NCI-H1930 (cell line): ENCODE data around the gene BMP6.
A peak's percentile ranks its signal among the peaks of the same experiment; 100 is the strongest.

ENCODE experiments used
- DNase-seq, 2 experiments: peaks; one replicate each; lab custom pipeline; 2025; lab: John Stamatoyannopoulos, UW

The BMP6 gene

GRCh38 chr6:7828124-7828523 is 102.2 kb downstream of the BMP6 start:
- no peak for DNase-seq

DNA sequence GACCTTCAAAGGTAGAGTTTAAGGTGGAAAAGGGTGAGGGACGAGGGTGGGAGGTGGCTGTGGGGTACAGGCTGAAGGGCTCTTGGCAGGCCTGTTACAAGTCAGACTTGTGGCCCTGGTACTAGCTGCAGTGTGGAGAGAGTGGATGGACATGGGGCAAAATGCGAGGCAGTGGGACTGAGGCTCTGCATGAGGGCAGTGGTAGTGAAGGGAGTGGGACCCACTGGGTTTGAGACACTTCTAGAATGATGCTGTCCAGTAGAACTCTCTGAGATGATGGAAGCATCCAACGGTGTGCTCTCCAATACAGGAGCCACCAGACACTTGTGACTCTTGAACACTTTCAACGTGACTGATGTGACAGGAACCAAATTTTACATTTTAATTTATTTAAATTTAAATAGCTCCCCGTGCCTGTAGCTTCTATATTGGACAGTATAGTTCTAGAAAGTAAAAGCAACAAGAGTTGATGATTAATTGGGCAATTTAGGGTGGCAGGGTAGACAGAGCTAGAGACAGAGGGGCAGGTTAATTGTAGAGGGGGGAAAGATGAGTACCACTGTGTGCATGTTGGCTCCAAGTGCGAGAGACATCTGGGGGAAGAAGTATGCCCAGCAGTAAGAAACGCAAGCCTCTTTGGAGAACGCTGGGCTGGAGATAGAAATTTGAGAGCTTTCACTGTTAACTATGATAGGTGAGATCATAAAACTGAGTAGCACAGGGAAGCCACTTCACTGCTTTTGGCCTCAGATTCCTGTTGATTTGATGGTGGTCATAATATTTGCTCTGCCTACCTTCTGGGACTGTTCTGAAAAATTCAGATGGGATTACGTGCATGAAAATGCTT is 107.2 kb downstream of the BMP6 start:
- DNase-seq: no peak

DNA sequence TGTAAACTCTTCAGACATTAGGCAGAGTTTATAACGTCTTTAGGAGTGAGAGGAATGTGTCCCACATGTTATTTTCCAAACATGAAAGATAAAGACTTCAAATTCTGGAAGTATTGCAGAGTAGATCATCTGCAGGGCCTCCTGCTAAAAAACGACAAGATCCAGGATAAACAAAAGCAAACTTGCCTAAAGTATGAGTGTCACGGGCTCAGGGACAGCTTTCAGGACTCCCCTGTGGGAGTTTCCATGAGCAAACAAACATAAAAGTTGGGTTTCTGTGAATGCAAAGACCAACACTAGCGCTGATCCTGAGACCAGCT is 107.8 kb downstream of the BMP6 start:
- DNase-seq: no peak

- DNase-seq: no peak
Observed at GRCh38 chr6:7836371-7837026, 110.6 kb downstream of the BMP6 start.

DNA sequence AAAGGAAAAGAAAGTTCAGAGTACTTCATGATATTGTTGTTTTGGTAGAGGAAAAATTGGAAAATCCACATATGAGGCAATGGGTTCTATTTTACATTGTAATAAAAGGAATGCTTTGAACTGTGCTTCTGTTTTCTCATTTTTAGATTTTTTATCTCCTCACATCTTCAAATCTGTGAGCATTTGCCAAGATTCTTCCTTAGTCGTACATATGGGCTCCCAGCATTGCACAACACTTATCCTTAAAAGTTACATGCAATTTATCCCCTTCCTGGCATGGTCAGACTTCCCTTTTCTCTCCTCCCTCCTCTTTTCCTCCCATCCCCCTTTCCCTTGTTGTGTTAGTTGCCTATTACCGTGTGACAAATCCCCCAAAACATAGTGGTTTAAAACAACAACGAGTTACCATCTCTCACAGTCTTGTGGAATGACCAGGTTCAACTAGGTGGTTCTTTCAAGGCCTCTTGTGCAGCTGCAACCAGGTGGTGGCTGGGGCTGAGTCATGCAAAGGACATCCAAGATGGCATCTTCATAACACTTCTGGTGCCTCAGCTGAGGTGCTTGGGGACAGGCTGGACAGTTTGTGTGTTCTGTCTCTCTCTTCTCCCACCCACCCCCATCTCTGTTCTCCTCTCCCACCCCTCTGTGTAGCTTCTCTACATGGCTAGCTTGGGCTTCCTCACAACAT is 116.0 kb downstream of the BMP6 start:
- no peak for DNase-seq

DNA sequence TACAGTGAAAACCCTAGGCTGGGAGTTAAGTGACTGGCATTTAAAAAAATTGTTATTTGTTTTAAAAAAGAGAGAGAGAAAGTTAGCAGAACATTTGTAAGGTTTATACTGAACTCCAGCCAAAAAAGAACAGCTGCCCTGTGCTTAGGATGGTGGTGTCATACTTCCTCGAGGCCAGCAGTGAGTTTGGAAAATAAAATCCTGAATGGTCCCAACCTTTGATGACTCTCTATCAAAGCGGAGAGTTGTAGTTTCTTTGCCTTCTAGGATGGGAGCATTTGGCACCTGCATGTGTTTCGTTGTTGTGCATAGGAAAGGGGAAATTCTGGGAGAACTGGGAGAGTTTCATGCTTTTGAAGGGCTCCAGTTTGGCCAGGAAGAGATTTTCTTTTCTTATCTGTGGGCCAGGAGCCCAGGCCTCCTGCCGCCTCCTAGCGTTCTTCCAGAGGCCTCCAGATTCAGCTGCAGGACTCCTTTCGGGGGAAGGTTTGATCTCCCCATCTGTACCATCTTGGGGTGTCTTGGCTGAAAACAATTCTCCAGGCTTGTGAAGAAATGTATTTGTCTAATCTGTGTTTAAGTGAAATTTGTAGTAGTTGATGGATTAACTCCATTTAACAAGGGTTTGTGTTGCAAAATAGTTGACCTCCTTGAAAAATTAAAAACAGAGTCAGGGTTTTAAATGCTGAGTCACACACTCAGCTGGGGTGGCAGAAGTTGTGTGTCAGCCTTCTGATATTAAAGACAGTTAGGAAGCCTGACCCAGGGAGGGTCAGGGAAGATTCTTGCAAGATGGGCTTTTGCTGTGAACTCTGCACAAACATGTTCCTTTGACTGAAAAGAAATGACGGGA is 121.3 kb downstream of the BMP6 start:
- DNase-seq: no peak

DNA sequence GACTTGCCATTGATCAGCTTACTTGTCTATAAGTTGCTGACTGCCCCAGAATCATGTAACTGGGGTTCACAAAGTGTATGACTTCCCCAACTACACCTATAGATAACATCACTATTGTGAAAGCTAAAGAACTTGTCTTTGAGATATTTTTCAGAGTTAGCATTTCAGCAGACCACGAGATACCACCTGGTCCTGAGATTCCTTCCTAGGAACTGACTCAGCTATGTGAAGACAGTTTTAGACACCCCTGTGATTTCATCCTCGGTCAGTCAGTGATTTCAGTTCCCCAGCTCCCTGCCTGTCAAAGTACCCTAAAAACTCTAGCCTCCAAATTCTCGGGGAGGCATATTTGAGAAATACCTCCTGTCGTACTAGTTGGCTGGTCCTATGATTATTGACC is 122.3 kb downstream of the BMP6 start:
- DNase-seq: no peak

- no peak for DNase-seq
Observed at GRCh38 chr6:7851780-7852179, 125.9 kb downstream of the BMP6 start.

DNA sequence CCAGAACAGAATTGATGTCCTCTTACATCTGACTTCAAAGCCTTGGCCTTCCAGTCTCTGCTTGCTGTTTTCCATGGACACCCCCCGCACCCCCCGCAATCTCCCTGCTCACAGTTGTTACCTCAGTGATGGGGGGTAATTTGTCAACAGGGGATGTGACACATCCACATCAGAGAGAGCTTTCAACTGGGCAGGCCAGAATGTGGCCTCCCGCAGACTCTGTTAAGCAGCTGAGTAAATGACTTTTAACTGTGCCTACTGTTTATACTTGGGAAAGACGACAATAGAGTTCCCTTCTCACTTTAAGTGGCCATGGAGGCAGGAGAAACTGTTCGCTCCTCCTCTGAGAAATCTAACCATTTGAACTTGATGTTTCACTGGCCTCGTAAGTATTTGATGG is 133.7 kb downstream of the BMP6 start:
- DNase-seq: peak in 1 of 2 experiments; percentile 22

- no peak for DNase-seq
Observed at GRCh38 chr6:7865781-7866180, 139.9 kb downstream of the BMP6 start.

DNA sequence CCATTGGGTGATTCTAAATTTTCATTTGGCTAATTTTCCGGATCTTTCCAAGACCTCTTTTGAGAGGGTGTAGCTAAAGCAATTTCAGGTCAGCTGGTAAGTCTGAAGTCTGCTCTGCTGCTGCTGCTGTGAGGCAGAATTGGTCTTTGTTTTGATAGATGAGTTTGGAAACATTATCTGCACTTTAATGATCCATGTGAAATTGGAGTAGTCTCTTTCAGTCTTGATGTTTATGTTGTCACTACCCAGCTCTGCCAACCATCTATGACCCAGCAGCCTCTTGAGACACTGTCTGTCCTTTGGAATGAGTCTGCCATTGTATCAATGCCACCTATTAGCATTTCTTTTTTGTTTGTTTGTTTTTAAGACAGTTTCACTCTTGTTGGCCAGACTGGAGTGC is 140.6 kb downstream of the BMP6 start:
- no peak for DNase-seq

DNA sequence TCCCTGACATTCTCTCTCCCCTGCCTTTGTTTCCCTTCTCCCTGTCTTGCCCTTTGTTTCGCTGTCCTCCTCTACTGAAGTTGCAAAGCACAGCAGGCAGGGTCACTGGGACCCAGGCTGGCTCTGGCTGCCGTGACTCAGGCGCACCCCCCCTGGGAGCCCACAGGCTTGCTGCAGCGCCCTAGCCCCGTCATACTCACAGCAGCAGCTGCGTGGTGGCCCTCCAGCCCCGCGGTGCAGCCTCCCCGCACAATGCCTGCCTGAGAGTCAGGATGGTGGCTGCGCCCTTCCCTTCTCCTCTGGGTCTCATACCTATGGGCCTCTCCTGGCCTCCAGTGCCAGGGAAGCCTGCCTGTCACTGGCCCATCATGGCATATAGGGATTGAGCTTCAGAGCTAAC is 143.0 kb downstream of the BMP6 start:
- no peak for DNase-seq

DNA sequence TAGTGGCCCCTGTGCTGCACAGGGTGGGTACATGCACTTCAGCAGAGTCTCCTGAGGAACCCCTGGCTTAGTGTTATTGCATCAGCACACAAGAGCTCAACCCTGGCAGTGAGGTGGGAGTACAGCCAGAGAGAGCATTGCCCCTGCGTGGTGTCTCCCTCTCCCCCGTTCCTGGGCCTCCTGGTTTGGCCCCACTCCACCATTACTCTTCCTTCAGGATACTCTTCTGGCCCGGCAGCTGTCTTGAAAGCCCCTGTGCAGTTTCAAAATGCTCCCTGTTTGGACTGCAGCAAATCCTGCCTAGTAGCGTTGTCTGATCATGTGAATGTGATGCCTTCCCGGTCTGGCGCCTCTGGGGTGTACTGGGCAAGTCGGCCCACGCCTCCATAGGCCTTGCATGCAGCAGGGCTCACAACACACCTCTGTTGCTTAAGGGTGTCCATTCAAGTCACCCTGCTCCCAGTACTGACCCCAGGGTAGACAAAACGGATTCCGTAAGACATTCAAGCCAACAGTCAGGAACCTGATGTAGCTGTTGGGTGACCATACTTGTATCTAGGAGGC is 152.6 kb downstream of the BMP6 start:
- DNase-seq: no peak

GRCh38 chr6:7879043-7879442 is 153.1 kb downstream of the BMP6 start:
- DNase-seq: no peak

GRCh38 chr6:7879579-7879978 is 153.7 kb downstream of the BMP6 start:
- no peak for DNase-seq

DNA sequence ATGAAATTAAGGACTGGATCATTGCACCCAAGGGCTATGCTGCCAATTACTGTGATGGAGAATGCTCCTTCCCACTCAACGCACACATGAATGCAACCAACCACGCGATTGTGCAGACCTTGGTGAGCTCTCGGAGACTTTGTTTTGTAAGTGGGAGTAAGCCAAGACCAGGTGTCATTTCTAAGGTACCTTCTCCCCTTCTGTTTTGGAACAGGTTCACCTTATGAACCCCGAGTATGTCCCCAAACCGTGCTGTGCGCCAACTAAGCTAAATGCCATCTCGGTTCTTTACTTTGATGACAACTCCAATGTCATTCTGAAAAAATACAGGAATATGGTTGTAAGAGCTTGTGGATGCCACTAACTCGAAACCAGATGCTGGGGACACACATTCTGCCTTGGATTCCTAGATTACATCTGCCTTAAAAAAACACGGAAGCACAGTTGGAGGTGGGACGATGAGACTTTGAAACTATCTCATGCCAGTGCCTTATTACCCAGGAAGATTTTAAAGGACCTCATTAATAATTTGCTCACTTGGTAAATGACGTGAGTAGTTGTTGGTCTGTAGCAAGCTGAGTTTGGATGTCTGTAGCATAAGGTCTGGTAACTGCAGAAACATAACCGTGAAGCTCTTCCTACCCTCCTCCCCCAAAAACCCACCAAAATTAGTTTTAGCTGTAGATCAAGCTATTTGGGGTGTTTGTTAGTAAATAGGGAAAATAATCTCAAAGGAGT is 154.2 kb downstream of the BMP6 start:
- no peak for DNase-seq

DNA sequence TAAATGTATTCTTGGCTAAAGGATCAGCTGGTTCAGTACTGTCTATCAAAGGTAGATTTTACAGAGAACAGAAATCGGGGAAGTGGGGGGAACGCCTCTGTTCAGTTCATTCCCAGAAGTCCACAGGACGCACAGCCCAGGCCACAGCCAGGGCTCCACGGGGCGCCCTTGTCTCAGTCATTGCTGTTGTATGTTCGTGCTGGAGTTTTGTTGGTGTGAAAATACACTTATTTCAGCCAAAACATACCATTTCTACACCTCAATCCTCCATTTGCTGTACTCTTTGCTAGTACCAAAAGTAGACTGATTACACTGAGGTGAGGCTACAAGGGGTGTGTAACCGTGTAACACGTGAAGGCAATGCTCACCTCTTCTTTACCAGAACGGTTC is 154.8 kb downstream of the BMP6 start:
- no peak for DNase-seq

DNA sequence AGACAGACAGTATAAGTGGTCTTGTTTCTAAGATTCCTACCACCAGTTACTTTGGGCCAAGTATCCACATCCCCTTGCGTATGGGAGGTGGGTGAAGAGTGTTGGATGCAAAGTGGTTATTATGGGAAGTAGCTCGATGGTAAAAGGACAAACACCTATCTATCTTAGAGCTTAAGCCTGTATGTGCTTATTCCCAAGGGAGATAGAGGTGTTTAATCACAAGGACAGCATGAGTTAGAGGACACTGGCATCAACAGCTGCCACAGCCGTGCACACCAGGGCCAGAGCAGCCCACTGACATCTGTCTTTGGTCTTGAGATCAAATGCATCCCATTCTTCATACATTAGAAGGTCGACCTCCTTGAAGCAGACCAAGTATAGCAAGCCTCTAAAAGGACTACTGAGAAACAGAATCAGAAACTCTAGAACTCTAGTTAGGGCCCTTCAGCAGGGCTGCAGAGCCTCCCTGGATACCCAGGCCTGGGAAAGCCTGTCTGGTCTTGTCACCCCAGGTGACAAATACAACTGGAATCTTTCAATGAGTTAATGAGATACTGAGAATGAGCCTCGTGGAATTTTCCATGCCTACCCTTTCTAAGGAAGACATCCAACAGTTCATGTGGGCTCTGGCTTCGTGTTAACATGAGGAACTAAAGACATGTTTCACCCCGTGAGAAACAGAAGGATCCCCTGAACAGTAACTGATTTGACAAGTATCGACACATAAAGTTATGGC is 156.0 kb downstream of the BMP6 start:
- no peak for DNase-seq

GRCh38 chr6:7882505-7883257 is 156.8 kb downstream of the BMP6 start:
- no peak for DNase-seq

- DNase-seq: no peak
Observed at GRCh38 chr6:7883381-7883780, 157.5 kb downstream of the BMP6 start.
